Measurements from ENCODE around the gene MARCHF10. TPM values are rescaled to one million over a fixed set of nuclear protein-coding genes. Genes with fewer than 3 reads are reported as not detected.

Gene MARCHF10
- total RNA-seq, 2 experiments from 2014 or later = not detected

DNA sequence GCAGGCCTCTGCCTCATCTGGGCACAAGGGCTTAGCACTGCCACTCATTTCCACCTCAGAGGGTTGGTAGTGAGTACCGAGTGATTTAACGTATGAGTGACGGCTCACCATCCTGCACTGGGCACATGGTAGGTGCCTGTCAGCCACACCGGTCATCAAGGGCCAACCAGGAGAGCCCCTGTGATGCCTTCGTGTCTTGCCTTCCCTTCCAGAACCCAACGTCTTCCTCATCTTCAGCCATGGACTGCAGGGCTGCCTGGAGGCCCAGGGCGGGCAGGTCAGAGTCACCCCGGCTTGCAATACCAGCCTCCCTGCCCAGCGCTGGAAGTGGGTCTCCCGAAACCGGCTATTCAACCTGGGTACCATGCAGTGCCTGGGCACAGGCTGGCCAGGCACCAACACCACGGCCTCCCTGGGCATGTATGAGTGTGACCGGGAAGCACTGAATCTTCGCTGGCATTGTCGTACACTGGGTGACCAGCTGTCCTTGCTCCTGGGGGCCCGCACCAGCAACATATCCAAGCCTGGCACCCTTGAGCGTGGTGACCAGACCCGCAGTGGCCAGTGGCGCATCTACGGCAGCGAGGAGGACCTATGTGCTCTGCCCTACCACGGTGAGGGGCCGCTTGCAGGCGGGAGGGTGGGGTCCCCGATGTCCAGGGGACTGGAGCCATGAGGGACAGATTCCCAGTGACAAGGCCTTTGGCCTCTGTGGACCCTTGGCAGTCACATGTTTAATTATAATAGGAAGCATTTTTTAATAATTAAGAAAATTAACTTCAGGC is 143.6 kb downstream of the MARCHF10 start:
- DNase-seq (ENCODE audit: low spot score) = no peak
- no peaks in the 10 kb centered on the region for H3K9me3 ChIP-seq (ENCODE audit: low read length)
- no peaks in the 10 kb centered on the region for H3K79me2 ChIP-seq (ENCODE audit: insufficient read depth, low read depth, low read length)
- no peaks in the 10 kb centered on the region for H3K4me1 ChIP-seq (ENCODE audit: insufficient read depth, low read length, poor library complexity, severe bottlenecking)
- no TSS peak for BruUV-seq (replicated peaks)
- H3K36me3 ChIP-seq (ENCODE audit: insufficient read depth, low read length) = no peaks in the 10 kb centered on the region
- no peak overlapping the region for H3K27ac ChIP-seq (ENCODE audit: low read depth, low read length, poor library complexity, severe bottlenecking)
- no peak overlapping the region for H2AFZ ChIP-seq (ENCODE audit: low read length)
- TF ChIP-seq EZH2phosphoT487 (IDR thresholded peaks at IDR 0.05; ENCODE audit: borderline replicate concordance, low read depth, low read length) = no peak
- TF ChIP-seq, protein P1, sequence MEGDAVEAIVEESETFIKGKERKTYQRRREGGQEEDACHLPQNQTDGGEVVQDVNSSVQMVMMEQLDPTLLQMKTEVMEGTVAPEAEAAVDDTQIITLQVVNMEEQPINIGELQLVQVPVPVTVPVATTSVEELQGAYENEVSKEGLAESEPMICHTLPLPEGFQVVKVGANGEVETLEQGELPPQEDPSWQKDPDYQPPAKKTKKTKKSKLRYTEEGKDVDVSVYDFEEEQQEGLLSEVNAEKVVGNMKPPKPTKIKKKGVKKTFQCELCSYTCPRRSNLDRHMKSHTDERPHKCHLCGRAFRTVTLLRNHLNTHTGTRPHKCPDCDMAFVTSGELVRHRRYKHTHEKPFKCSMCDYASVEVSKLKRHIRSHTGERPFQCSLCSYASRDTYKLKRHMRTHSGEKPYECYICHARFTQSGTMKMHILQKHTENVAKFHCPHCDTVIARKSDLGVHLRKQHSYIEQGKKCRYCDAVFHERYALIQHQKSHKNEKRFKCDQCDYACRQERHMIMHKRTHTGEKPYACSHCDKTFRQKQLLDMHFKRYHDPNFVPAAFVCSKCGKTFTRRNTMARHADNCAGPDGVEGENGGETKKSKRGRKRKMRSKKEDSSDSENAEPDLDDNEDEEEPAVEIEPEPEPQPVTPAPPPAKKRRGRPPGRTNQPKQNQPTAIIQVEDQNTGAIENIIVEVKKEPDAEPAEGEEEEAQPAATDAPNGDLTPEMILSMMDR (conservative IDR thresholded peaks at IDR 0.05; ENCODE audit: low read length) = no peak
- H3K9me2 ChIP-seq (ENCODE audit: insufficient read depth, low read length) = no peaks in the 10 kb centered on the region
- intact Hi-C loops (cut with micrococcal nuclease; ENCODE audit: unreplicated experiment) = no loop called here
- no peak overlapping the region for H3K4me3 ChIP-seq (ENCODE audit: low read depth, low read length, poor library complexity, severe bottlenecking)
- H4K20me1 ChIP-seq (ENCODE audit: insufficient read depth, low read length) = no peaks in the 10 kb centered on the region
- no peak overlapping the region for H3K4me2 ChIP-seq (ENCODE audit: low read length)
- ChIA-PET POLR2A (no interaction called here), CTCF (ENCODE audit: unreplicated experiment) (no interaction called here)

- no peaks in the 10 kb centered on the region for H3K36me3 ChIP-seq (ENCODE audit: insufficient read depth, low read length)
- H3K4me1 ChIP-seq (ENCODE audit: insufficient read depth, low read length, poor library complexity, severe bottlenecking) = no peaks in the 10 kb centered on the region
- CTCF ChIA-PET (ENCODE audit: unreplicated experiment) = no interaction called here
- intact Hi-C loops (cut with micrococcal nuclease; ENCODE audit: unreplicated experiment) = no loop called here
- no peak for TF ChIP-seq EZH2phosphoT487 (IDR thresholded peaks at IDR 0.05; ENCODE audit: borderline replicate concordance, low read depth, low read length)
- TF ChIP-seq, protein P1 (conservative IDR thresholded peaks at IDR 0.05; ENCODE audit: low read length) = no peak
- DNase-seq (ENCODE audit: low spot score) = no peak
- no peak overlapping the region for H3K4me2 ChIP-seq (ENCODE audit: low read length)
- H3K9me2 ChIP-seq (ENCODE audit: insufficient read depth, low read length) = no peaks in the 10 kb centered on the region
- H3K4me3 ChIP-seq (ENCODE audit: low read depth, low read length, poor library complexity, severe bottlenecking) = no peak overlapping the region
- no peak overlapping the region for H3K27ac ChIP-seq (ENCODE audit: low read depth, low read length, poor library complexity, severe bottlenecking)
- no peaks in the 10 kb centered on the region for H4K20me1 ChIP-seq (ENCODE audit: insufficient read depth, low read length)
- no peaks in the 10 kb centered on the region for H3K79me2 ChIP-seq (ENCODE audit: insufficient read depth, low read depth, low read length)
- H3K9me3 ChIP-seq (ENCODE audit: low read length) = no peaks in the 10 kb centered on the region
- POLR2A ChIA-PET = no interaction called here
- no TSS peak for BruUV-seq (replicated peaks)
- no peak overlapping the region for H2AFZ ChIP-seq (ENCODE audit: low read length)
Observed at GRCh38 chr17:62663304-62663703, 144.8 kb downstream of the MARCHF10 start.

- Histone ChIP-seq H3K27ac (ENCODE audit: low read depth, low read length, poor library complexity, severe bottlenecking) (no peak overlapping the region), H3K4me2 (ENCODE audit: low read length) (no peak overlapping the region), H2AFZ (ENCODE audit: low read length) (no peak overlapping the region), H3K4me1 (ENCODE audit: insufficient read depth, low read length, poor library complexity, severe bottlenecking) (no peaks in the 10 kb centered on the region), H3K36me3 (ENCODE audit: insufficient read depth, low read length) (no peaks in the 10 kb centered on the region), H3K9me3 (ENCODE audit: low read length) (no peaks in the 10 kb centered on the region), H3K79me2 (ENCODE audit: insufficient read depth, low read depth, low read length) (no peaks in the 10 kb centered on the region), H4K20me1 (ENCODE audit: insufficient read depth, low read length) (no peaks in the 10 kb centered on the region), H3K4me3 (ENCODE audit: low read depth, low read length, poor library complexity, severe bottlenecking) (no peak overlapping the region), H3K9me2 (ENCODE audit: insufficient read depth, low read length) (no peaks in the 10 kb centered on the region)
- no TSS peak for BruUV-seq (replicated peaks)
- ChIA-PET POLR2A (no interaction called here), CTCF (ENCODE audit: unreplicated experiment) (no interaction called here)
- intact Hi-C loops (cut with micrococcal nuclease; ENCODE audit: unreplicated experiment) = no loop called here
- TF ChIP-seq EZH2phosphoT487 (IDR thresholded peaks at IDR 0.05; ENCODE audit: borderline replicate concordance, low read depth, low read length) = no peak
- TF ChIP-seq, protein P1 (conservative IDR thresholded peaks at IDR 0.05; ENCODE audit: low read length) = no peak
- no peak for DNase-seq (ENCODE audit: low spot score)
Observed at GRCh38 chr17:62662855-62663254, 145.3 kb downstream of the MARCHF10 start.
